Ovary (tissue), 9 donors: Measurements from ENCODE around the gene DLEU7. TPM values are rescaled to one million over a fixed set of nuclear protein-coding genes. Genes with fewer than 3 reads are reported as not detected.

Experiments used
- DNase-seq, 5 donors: peaks; one replicate each; pipeline ENCODE4 v3.0.0-alpha.2; 2019 to 2020
- H3K27ac ChIP-seq, 2 donors: fragments of 200-600 bp; one replicate each; pipeline versions ENCODE4 v1.5.1 to v1.8.0; 2019 to 2022
- H3K27me3 ChIP-seq: fragments of 200-600 bp; one replicate; pipeline ENCODE4 v1.8.0; 2022
- H3K36me3 ChIP-seq: fragments of 200-600 bp; sonication (generic); one replicate; pipeline ENCODE4 v1.5.1; 2019
- H3K4me1 ChIP-seq: one replicate; pipeline ENCODE4 v1.8.1; 2013; ENCODE audit warnings: mild to moderate bottlenecking, moderate library complexity; ENCODE audit not compliant: insufficient read depth
- H3K4me3 ChIP-seq: fragments of 200-600 bp; sonication (generic); one replicate; pipeline ENCODE4 v1.5.1; 2017
- H3K9me3 ChIP-seq, 2 donors: fragments of 200-600 bp in 1 of 2; sonication (generic) in 1 of 2; one replicate each; pipeline versions ENCODE4 v1.5.1 to v1.8.1; 2013 to 2019; ENCODE audit warnings: mild to moderate bottlenecking in 1 of 2, moderate library complexity in 1 of 2
- EP300 ChIP-seq: sonication (generic); formaldehyde crosslinking; IDR thresholded peaks from one replicate; pipeline ENCODE4 v1.6.1; 2017; ENCODE audit warnings: antibody characterized with exemption
- POLR2A ChIP-seq: fragments of 450-650 bp; IDR thresholded peaks from one replicate; pipeline ENCODE4 v1.6.1; 2017; ENCODE audit warnings: antibody characterized with exemption, mild to moderate bottlenecking, moderate library complexity
- WGBS, 3 donors: extraction: QIAGEN DNeasy Blood & Tissue Kit in 1 of 3; methylation state at CpG; one replicate each; pipeline versions ENCODE4 v1.1.5 to v1.1.7; 2013 to 2017; 5-methylcytosine and 5-hydroxymethylcytosine counted together
- intact Hi-C, 4 donors: fragments of 100-400 bp; cut with DNase I; formaldehyde crosslinking; loops; one replicate each; pipeline versions ENCODE4 v1.11.0 to v1.15.1; 2022 to 2023
- polyA plus RNA-seq, 2 donors: library from polyadenylated mRNA; stranded (reverse); fragments of 200-250 nt in 1 of 2; fragments of 350-450 nt in 1 of 2; fragmentation: Illumina TruSeq in 1 of 2; extraction: RNeasy Lipid Tissue Mini Kit (QIAGEN cat#74804) in 1 of 2; gene quantifications; one replicate each; pipeline ENCODE4 v1.2.3, GENCODE V29; 2013 to 2014
- total RNA-seq, 7 donors: library from RNA; depleted of rRNA in 2 of 7; stranded (reverse); fragments of >200 nt in 2 of 7; fragmentation: NEBNext Ultra II Directional in 3 of 7; extraction: Animal tissue kit (Norgen Biotek cat#: 25700) in 3 of 7; gene quantifications; one replicate each; pipeline versions ENCODE4 v1.1.0 to v1.2.4, GENCODE V29; 2016 to 2023
- TF ChIP-seq, protein P1 (sequence below), 3 donors: fragments of 450-650 bp in 2 of 3; fragments of 200-600 bp in 1 of 3; IDR thresholded peaks; one replicate each; pipeline versions ENCODE4 v1.5.1 to v1.8.0; 2016 to 2022; ENCODE audit warnings: antibody characterized with exemption in 3 of 3, mild to moderate bottlenecking in 1 of 3
- donor health status: DM: no; HTN: no; CAD: no; lungs with moderate emphysema.
- donor health status: DM: no; HTN: no; CAD: no.
- donor health status: Bipolar disorder and iron deficiency.
- donor health status: DM: yes; HTN: yes; CAD: no.
- donor health status: DM: no; HTN: no; CAD: no.
- donor health status: DM: yes; HTN: yes; CAD: no.

DLEU7 gene
- total and polyA plus RNA-seq, 9 donors, result 0.05 to 0.65 (median 0.24) TPM; not detected in 3

DNA sequence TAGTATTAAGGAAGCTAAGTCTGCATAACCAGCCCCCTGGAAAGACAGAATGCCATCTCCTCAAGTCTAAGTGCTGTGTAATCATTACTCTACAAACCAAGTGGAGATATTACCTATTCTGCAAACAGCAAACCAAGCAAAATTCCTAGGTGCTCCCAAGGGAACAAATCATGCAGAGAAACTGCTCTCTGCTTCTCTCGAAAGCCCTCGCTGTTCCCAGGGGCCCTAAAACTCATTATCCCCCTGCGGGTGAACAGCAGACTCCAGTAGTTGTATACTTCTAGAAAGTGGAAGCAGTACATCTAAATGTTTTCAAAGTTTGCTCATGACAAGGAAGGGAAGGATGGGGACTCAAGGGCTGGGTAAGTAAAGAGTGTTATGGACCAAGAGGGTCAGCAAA lies 3.2 kb downstream of the DLEU7 start:
- WGBS, 3 donors, result 76 to 83% (median 82%) methylated on average over 3 of the region's 3 CpGs
- H3K36me3 ChIP-seq, result no peaks in the 10 kb centered on the region
- H3K27me3 ChIP-seq, result no peaks in the 10 kb centered on the region
- no peak overlapping the region for H3K4me3 ChIP-seq
- H3K27ac ChIP-seq, result no peak overlapping the region
- intact Hi-C loops, result no loop called here
- no peaks in the 10 kb centered on the region for H3K9me3 ChIP-seq
- H3K4me1 ChIP-seq, result peaks cover 5% of the 10 kb centered on the region
- TF ChIP-seq POLR2A (no peak), EP300 (no peak)
- TF ChIP-seq, protein P1, sequence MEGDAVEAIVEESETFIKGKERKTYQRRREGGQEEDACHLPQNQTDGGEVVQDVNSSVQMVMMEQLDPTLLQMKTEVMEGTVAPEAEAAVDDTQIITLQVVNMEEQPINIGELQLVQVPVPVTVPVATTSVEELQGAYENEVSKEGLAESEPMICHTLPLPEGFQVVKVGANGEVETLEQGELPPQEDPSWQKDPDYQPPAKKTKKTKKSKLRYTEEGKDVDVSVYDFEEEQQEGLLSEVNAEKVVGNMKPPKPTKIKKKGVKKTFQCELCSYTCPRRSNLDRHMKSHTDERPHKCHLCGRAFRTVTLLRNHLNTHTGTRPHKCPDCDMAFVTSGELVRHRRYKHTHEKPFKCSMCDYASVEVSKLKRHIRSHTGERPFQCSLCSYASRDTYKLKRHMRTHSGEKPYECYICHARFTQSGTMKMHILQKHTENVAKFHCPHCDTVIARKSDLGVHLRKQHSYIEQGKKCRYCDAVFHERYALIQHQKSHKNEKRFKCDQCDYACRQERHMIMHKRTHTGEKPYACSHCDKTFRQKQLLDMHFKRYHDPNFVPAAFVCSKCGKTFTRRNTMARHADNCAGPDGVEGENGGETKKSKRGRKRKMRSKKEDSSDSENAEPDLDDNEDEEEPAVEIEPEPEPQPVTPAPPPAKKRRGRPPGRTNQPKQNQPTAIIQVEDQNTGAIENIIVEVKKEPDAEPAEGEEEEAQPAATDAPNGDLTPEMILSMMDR (IDR thresholded peaks at IDR 0.05), result no peak
- no peak for DNase-seq

DNA sequence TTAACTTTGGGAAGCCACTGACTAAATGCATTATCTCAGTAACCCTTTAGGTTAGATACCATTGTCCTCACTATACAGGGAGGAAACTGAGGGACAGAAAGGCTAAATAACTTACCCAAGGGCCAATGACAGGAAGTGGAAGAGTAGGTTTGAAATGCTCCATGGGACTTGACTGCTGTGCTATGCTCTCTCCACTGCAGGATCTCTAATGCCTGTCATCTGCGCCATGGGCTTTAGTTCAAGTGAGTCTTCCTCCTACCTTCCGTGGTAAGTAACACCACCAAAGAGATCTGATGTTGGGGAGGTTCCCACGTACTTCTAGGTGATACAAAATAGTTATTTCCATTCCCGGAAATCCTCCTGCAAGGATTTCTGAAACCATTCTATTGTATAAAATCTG lies 3.7 kb downstream of the DLEU7 start:
- intact Hi-C loops, result no loop called here
- WGBS, 3 donors, result 88 to 92% (median 89%) methylated on average over 4 of the region's 4 CpGs
- no peak for DNase-seq

DNA sequence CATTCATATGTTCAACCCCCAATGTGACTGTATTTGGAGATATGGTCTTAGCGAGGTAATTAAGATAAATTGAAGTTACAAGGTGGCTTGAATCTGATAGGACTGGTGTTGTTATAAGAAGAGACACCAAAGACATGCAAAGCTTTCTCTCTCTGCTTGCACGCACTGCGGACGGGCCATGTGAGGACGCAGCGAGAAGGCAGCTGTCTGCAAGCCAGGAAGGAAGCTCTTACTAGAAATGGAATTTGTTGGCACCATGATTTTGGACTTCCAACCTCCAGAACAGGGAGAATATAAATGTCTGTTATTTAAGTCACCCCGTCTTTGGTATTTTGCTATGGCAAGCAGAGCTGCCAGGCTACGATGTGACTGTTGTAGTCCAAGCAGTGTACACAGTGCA lies 4.8 kb downstream of the DLEU7 start:
- peaks cover 5% of the 10 kb centered on the region for H3K4me1 ChIP-seq
- no peaks in the 10 kb centered on the region for H3K9me3 ChIP-seq
- TF ChIP-seq EP300 (no peak), POLR2A (no peak)
- TF ChIP-seq, protein P1 (IDR thresholded peaks at IDR 0.05), result no peak
- intact Hi-C loops, result no loop called here
- no peak for DNase-seq
- H3K4me3 ChIP-seq, result no peak overlapping the region
- H3K36me3 ChIP-seq, result no peaks in the 10 kb centered on the region
- no peaks in the 10 kb centered on the region for H3K27me3 ChIP-seq
- H3K27ac ChIP-seq, result no peak overlapping the region
- WGBS, 3 donors, result 90 to 91% (median 90%) methylated on average over 8 of the region's 8 CpGs

More for the DNA sequence above, 3.7 kb downstream of the DLEU7 start:
- Histone ChIP-seq H3K4me1 (peaks cover 5% of the 10 kb centered on the region), H3K27me3 (no peaks in the 10 kb centered on the region), H3K27ac (no peak overlapping the region), H3K4me3 (no peak overlapping the region), H3K36me3 (no peaks in the 10 kb centered on the region), H3K9me3 (no peaks in the 10 kb centered on the region)
- TF ChIP-seq, protein P1 (IDR thresholded peaks at IDR 0.05), result no peak
- TF ChIP-seq EP300 (no peak), POLR2A (no peak)

DNA sequence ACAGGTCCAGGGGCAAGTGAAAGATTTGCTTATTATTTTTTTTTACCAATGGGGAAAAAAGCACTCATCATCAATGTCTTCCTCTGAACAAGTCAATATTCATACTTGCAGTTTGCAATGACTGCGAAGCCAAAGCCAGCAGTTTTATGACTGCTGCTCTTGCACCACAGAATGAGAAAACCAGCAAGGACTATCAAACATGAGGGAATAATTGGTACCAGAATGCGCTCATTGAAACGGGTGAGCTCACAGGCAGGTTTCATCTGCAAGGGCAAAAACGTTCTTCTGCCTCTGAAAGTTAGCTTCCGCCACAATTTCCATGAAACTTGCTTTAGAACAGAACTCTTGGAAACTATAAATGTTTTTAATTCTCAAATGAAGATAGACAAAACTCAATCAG lies 5.5 kb downstream of the DLEU7 start:
- Histone ChIP-seq H3K27ac (no peak overlapping the region), H3K9me3 (no peaks in the 10 kb centered on the region), H3K4me1 (no peaks in the 10 kb centered on the region), H3K36me3 (no peaks in the 10 kb centered on the region), H3K4me3 (no peak overlapping the region), H3K27me3 (no peaks in the 10 kb centered on the region)
- WGBS, 3 donors, result 87 to 94% (median 89%) methylated on average over 5 of the region's 5 CpGs
- TF ChIP-seq, protein P1 (IDR thresholded peaks at IDR 0.05), result no peak
- intact Hi-C loops, result no loop called here
- DNase-seq, result no peak

DNA sequence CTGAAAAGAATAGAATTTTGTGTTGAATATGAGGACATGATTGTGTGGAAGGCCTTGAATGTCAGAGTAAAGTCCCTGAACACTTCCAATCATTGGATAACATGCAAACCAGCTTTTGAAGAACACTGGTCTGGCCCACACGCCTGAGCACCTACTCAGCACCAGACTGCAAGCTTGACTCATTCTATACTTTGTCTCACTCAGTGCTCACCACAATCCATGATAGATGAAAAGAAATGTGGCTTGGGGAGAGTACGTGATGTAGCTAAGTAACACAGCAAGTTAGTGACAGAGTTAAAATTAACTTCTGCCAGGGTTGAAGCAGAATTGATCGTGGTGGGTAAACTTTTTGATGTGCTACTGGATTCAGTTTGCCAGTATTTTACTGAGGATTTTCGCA lies 12.0 kb downstream of the DLEU7 start:
- DNase-seq, result no peak
- no peaks in the 10 kb centered on the region for H3K27me3 ChIP-seq
- 87 to 92% (median 89%) methylated on average over 4 of the region's 4 CpGs for WGBS, 3 donors
- intact Hi-C loops, result no loop called here
- no peaks in the 10 kb centered on the region for H3K36me3 ChIP-seq
- H3K9me3 ChIP-seq, result no peaks in the 10 kb centered on the region
- H3K4me1 ChIP-seq, result no peaks in the 10 kb centered on the region
- TF ChIP-seq, protein P1 (IDR thresholded peaks at IDR 0.05), result no peak
- TF ChIP-seq EP300 (no peak), POLR2A (no peak)
- H3K4me3 ChIP-seq, result no peak overlapping the region
- no peak overlapping the region for H3K27ac ChIP-seq
